GM23338 (cell line): ENCODE measurements around the gene PRMT9. TPM values are rescaled to one million over a fixed set of nuclear protein-coding genes. Genes with fewer than 3 reads are reported as not detected.

Source experiments
- ATAC-seq: fragments of 200-7000 bp; cut with Tn5 transposase; 3 replicates; pipeline ENCODE4 v1.9.1; 2020
- DNase-seq: peaks from one replicate; pipeline ENCODE4 v3.0.0-alpha.2; 2015; ENCODE audit warnings: low spot score
- H2AFZ ChIP-seq: fragments of 200-600 bp; sonication (generic); 2 replicates; pipeline ENCODE4 v1.8.0; 2016; ENCODE audit warnings: antibody characterized with exemption, mild to moderate bottlenecking, moderate library complexity
- H3F3A ChIP-seq: fragments of 200-600 bp; sonication (generic); replicated peaks from 2 replicates; pipeline ENCODE4 v1.8.0; 2017; ENCODE audit warnings: antibody characterized with exemption, mixed run types, low read depth
- H3K27ac ChIP-seq: fragments of 200-600 bp; sonication (generic); 2 replicates; pipeline ENCODE4 v1.6.1; 2016; ENCODE audit warnings: low read depth
- H3K27me3 ChIP-seq: fragments of 200-600 bp; sonication (generic); 2 replicates; pipeline ENCODE4 v1.8.0; 2016; ENCODE audit warnings: mild to moderate bottlenecking, mixed run types, moderate library complexity; ENCODE audit not compliant: insufficient read depth
- H3K36me3 ChIP-seq: fragments of 200-600 bp; sonication (generic); 2 replicates; pipeline ENCODE4 v1.8.0; 2016; ENCODE audit warnings: mild to moderate bottlenecking; ENCODE audit not compliant: insufficient read depth
- H3K4me1 ChIP-seq: fragments of 200-600 bp; sonication (generic); 2 replicates; pipeline ENCODE4 v1.8.0; 2016; ENCODE audit warnings: mild to moderate bottlenecking, moderate library complexity; ENCODE audit not compliant: insufficient read depth
- H3K4me2 ChIP-seq: fragments of 200-600 bp; sonication (generic); 2 replicates; pipeline ENCODE4 v1.7.1; 2017; ENCODE audit warnings: mixed run types
- H3K4me3 ChIP-seq: fragments of 200-600 bp; sonication (generic); 2 replicates; pipeline ENCODE4 v1.6.1; 2016; ENCODE audit warnings: mixed run types
- H3K79me2 ChIP-seq: fragments of 200-600 bp; sonication (generic); replicated peaks from 2 replicates; pipeline ENCODE4 v1.8.0; 2017; ENCODE audit warnings: mild to moderate bottlenecking; ENCODE audit not compliant: insufficient read depth
- H3K9me2 ChIP-seq: fragments of 200-600 bp; sonication (generic); 2 replicates; pipeline ENCODE4 v1.8.0; 2017; ENCODE audit not compliant: insufficient read depth
- H4K20me1 ChIP-seq: fragments of 200-600 bp; sonication (generic); replicated peaks from 2 replicates; pipeline ENCODE4 v1.8.0; 2017; ENCODE audit warnings: mild to moderate bottlenecking; ENCODE audit not compliant: insufficient read depth
- H3K27ac Mint-ChIP-seq: 2 replicates; pipeline ENCODE4 v1.8.0; 2020; ENCODE audit warnings: inconsistent platforms, mild to moderate bottlenecking, moderate library complexity, mixed read lengths
- H3K27me3 Mint-ChIP-seq: 3 replicates; pipeline ENCODE4 v1.8.0; 2022; ENCODE audit warnings: low read depth, mild to moderate bottlenecking, moderate library complexity, mixed read lengths, inconsistent platforms; ENCODE audit not compliant: insufficient read depth, poor library complexity
- H3K36me3 Mint-ChIP-seq: 3 replicates; pipeline ENCODE4 v1.8.0; 2021; ENCODE audit warnings: low read depth, mild to moderate bottlenecking, inconsistent platforms, moderate library complexity, mixed read lengths
- H3K4me1 Mint-ChIP-seq: 3 replicates; pipeline ENCODE4 v1.8.0; 2020; ENCODE audit warnings: mild to moderate bottlenecking, inconsistent platforms, mixed read lengths
- H3K4me3 Mint-ChIP-seq: 3 replicates; pipeline ENCODE4 v1.8.0; 2021; ENCODE audit warnings: moderate library complexity, mild to moderate bottlenecking, inconsistent platforms, mixed read lengths
- H3K9me3 Mint-ChIP-seq: 3 replicates; pipeline ENCODE4 v1.8.0; 2020; ENCODE audit warnings: moderate library complexity, mild to moderate bottlenecking, inconsistent platforms, mixed read lengths
- ETS1 ChIP-seq: IDR thresholded peaks from 2 replicates; pipeline ENCODE4 v1.6.1; 2016; ENCODE audit warnings: antibody characterized with exemption
- EZH2phosphoT487 ChIP-seq: fragments of 200-600 bp; sonication (generic); IDR thresholded peaks from one replicate; pipeline ENCODE4 v1.8.1; 2018; ENCODE audit warnings: antibody characterized with exemption; ENCODE audit not compliant: unreplicated experiment
- JUNB ChIP-seq: IDR thresholded peaks from one replicate; pipeline ENCODE4 v1.6.1; 2016; ENCODE audit warnings: antibody characterized with exemption; ENCODE audit not compliant: unreplicated experiment
- NANOG ChIP-seq: IDR thresholded peaks from 2 replicates; pipeline ENCODE4 v1.6.1; 2016; ENCODE audit warnings: antibody characterized with exemption, borderline replicate concordance
- POLR2AphosphoS5 ChIP-seq: IDR thresholded peaks from 2 replicates; pipeline ENCODE4 v1.6.1; 2016; ENCODE audit warnings: antibody characterized with exemption, low read depth
- STAT1 ChIP-seq: IDR thresholded peaks from one replicate; pipeline ENCODE4 v1.6.1; 2016; ENCODE audit warnings: antibody characterized with exemption; ENCODE audit not compliant: unreplicated experiment
- ZNF331 ChIP-seq: fragments of 250-450 bp; sonication (Bioruptor Pico); IDR thresholded peaks from 2 replicates; pipeline ENCODE4 v1.5.0; 2020; ENCODE audit warnings: low read depth, mild to moderate bottlenecking, moderate library complexity
- polyA plus RNA-seq: library from polyadenylated mRNA; unstranded; fragments of >200 nt; fragmentation: Nextera tagmentation; extraction: Ambion mirVana; gene quantifications from 2 replicates; pipeline ENCODE4 v1.2.1, GENCODE V29; 2016
- total RNA-seq: library from RNA; depleted of rRNA; stranded (reverse); fragments of >200 nt; shearing (Covaris generic); gene quantifications from 2 replicates; pipeline ENCODE4 v1.2.3, GENCODE V29; 2014
- TF ChIP-seq, protein P1 (sequence below): fragments of 250-450 bp; sonication (Bioruptor Pico); IDR thresholded peaks from 2 replicates; pipeline ENCODE4 v1.5.0; 2020; ENCODE audit warnings: mild to moderate bottlenecking, moderate library complexity
- TF ChIP-seq, protein P2 (sequence below), 2 experiments: fragments of 200-600 bp in 1 of 2; sonication (generic) in 1 of 2; conservative IDR thresholded peaks; 2 replicates each; pipeline versions ENCODE4 v1.5.1 to v1.6.1; 2016 to 2017; ENCODE audit warnings: antibody characterized with exemption in 2 of 2, low read depth in 2 of 2, mild to moderate bottlenecking in 2 of 2, moderate library complexity in 1 of 2

PRMT9 gene
- total and polyA plus RNA-seq, 2 experiments from 2014 or later, result 7.6 to 11.2 TPM

DNA sequence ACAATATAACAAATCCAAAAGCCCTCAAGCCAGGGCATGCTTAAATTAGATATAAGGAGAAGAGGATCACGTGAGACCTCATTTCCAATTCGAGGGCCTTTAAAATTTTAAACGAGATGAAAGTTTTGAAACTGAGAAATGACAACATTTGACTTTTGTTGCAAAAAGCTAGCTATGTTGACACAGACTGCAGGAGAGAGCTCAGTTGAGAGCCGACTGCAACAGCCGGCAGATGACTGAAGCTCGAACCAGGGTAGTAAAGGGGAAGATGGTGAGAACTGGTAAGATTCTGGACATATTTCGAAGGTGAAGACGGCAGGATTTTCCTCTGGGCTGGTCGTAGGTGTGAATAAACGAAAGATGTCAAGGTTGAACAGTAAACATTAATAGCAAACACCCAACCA is 773 bp downstream of the PRMT9 start:
- Mint-ChIP-seq H3K4me1 (peaks cover 14% of the 10 kb centered on the region), H3K9me3 (no peaks in the 10 kb centered on the region), H3K27me3 (peaks cover 8% of the 10 kb centered on the region), H3K36me3 (peaks cover 6% of the 10 kb centered on the region), H3K4me3 (peak overlapping the region; percentile 82), H3K27ac (peak overlapping the region; percentile 19)
- Histone ChIP-seq H4K20me1 (no peaks in the 10 kb centered on the region), H3K9me2 (peaks cover 5% of the 10 kb centered on the region; the same call in 1 of the 2 replicates), H3K36me3 (no peaks in the 10 kb centered on the region), H3F3A (no peaks in the 10 kb centered on the region), H3K4me3 (peak overlapping the region; percentile 81), H3K27ac (no peak overlapping the region), H3K4me1 (peaks cover 22% of the 10 kb centered on the region), H3K27me3 (no peaks in the 10 kb centered on the region), H2AFZ (peak overlapping the region; percentile 99), H3K4me2 (peak overlapping the region; percentile 93), H3K79me2 (peaks cover 32% of the 10 kb centered on the region)
- ATAC-seq (peak; percentile 13), DNase-seq (peak; percentile 11)
- no peak for TF ChIP-seq EZH2phosphoT487

- peaks cover 22% of the 10 kb centered on the region for H3K4me1 ChIP-seq
- H3K27ac ChIP-seq, result no peak overlapping the region
- Mint-ChIP-seq H3K4me3 (peak overlapping the region; percentile 82), H3K9me3 (no peaks in the 10 kb centered on the region), H3K4me1 (peaks cover 14% of the 10 kb centered on the region), H3K27me3 (peaks cover 8% of the 10 kb centered on the region), H3K27ac (no peak overlapping the region), H3K36me3 (peaks cover 9% of the 10 kb centered on the region)
- ATAC-seq (no peak), DNase-seq (no peak)
- H3K27me3 ChIP-seq, result no peaks in the 10 kb centered on the region
- no peaks in the 10 kb centered on the region for H3F3A ChIP-seq
- peaks cover 32% of the 10 kb centered on the region for H3K79me2 ChIP-seq
- no peak overlapping the region for H2AFZ ChIP-seq
- no peaks in the 10 kb centered on the region; the same call in 1 of the 2 replicates for H4K20me1 ChIP-seq
- peak overlapping the region; percentile 93 for H3K4me2 ChIP-seq
- H3K36me3 ChIP-seq, result no peaks in the 10 kb centered on the region
- H3K9me2 ChIP-seq, result peaks cover 5% of the 10 kb centered on the region; the same call in 1 of the 2 replicates
- H3K4me3 ChIP-seq, result peak overlapping the region; percentile 81
- TF ChIP-seq, protein P1, sequence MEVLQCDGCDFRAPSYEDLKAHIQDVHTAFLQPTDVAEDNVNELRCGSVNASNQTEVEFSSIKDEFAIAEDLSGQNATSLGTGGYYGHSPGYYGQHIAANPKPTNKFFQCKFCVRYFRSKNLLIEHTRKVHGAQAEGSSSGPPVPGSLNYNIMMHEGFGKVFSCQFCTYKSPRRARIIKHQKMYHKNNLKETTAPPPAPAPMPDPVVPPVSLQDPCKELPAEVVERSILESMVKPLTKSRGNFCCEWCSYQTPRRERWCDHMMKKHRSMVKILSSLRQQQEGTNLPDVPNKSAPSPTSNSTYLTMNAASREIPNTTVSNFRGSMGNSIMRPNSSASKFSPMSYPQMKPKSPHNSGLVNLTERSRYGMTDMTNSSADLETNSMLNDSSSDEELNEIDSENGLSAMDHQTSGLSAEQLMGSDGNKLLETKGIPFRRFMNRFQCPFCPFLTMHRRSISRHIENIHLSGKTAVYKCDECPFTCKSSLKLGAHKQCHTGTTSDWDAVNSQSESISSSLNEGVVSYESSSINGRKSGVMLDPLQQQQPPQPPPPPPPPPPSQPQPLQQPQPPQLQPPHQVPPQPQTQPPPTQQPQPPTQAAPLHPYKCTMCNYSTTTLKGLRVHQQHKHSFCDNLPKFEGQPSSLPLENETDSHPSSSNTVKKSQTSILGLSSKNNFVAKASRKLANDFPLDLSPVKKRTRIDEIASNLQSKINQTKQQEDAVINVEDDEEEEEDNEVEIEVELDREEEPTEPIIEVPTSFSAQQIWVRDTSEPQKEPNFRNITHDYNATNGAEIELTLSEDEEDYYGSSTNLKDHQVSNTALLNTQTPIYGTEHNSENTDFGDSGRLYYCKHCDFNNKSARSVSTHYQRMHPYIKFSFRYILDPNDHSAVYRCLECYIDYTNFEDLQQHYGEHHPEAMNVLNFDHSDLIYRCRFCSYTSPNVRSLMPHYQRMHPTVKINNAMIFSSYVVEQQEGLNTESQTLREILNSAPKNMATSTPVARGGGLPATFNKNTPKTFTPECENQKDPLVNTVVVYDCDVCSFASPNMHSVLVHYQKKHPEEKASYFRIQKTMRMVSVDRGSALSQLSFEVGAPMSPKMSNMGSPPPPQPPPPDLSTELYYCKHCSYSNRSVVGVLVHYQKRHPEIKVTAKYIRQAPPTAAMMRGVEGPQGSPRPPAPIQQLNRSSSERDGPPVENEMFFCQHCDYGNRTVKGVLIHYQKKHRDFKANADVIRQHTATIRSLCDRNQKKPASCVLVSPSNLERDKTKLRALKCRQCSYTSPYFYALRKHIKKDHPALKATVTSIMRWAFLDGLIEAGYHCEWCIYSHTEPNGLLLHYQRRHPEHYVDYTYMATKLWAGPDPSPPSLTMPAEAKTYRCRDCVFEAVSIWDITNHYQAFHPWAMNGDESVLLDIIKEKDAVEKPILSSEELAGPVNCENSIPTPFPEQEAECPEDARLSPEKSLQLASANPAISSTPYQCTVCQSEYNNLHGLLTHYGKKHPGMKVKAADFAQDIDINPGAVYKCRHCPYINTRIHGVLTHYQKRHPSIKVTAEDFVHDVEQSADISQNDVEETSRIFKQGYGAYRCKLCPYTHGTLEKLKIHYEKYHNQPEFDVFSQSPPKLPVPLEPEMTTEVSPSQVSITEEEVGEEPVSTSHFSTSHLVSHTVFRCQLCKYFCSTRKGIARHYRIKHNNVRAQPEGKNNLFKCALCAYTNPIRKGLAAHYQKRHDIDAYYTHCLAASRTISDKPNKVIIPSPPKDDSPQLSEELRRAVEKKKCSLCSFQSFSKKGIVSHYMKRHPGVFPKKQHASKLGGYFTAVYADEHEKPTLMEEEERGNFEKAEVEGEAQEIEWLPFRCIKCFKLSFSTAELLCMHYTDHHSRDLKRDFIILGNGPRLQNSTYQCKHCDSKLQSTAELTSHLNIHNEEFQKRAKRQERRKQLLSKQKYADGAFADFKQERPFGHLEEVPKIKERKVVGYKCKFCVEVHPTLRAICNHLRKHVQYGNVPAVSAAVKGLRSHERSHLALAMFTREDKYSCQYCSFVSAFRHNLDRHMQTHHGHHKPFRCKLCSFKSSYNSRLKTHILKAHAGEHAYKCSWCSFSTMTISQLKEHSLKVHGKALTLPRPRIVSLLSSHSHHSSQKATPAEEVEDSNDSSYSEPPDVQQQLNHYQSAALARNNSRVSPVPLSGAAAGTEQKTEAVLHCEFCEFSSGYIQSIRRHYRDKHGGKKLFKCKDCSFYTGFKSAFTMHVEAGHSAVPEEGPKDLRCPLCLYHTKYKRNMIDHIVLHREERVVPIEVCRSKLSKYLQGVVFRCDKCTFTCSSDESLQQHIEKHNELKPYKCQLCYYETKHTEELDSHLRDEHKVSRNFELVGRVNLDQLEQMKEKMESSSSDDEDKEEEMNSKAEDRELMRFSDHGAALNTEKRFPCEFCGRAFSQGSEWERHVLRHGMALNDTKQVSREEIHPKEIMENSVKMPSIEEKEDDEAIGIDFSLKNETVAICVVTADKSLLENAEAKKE, result no peak
- no peak for TF ChIP-seq EZH2phosphoT487
- TF ChIP-seq POLR2AphosphoS5, result no peak
- TF ChIP-seq, protein P2, sequence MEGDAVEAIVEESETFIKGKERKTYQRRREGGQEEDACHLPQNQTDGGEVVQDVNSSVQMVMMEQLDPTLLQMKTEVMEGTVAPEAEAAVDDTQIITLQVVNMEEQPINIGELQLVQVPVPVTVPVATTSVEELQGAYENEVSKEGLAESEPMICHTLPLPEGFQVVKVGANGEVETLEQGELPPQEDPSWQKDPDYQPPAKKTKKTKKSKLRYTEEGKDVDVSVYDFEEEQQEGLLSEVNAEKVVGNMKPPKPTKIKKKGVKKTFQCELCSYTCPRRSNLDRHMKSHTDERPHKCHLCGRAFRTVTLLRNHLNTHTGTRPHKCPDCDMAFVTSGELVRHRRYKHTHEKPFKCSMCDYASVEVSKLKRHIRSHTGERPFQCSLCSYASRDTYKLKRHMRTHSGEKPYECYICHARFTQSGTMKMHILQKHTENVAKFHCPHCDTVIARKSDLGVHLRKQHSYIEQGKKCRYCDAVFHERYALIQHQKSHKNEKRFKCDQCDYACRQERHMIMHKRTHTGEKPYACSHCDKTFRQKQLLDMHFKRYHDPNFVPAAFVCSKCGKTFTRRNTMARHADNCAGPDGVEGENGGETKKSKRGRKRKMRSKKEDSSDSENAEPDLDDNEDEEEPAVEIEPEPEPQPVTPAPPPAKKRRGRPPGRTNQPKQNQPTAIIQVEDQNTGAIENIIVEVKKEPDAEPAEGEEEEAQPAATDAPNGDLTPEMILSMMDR (conservative IDR thresholded peaks at IDR 0.05; ENCODE audit: low read depth in 2 of 2), result no peak
- TF ChIP-seq ZNF331 (CRISPR knock-in tag), result no peak
- no peak for TF ChIP-seq ETS1
- no peak for TF ChIP-seq STAT1
- no peak for TF ChIP-seq JUNB
- TF ChIP-seq NANOG, result no peak
These were observed 1.2 kb downstream of the PRMT9 start for GRCh38 chr4:147682755-147683154.
